ENCODE results near the gene DENND5B. TPM values are rescaled to one million over a fixed set of nuclear protein-coding genes. Genes with fewer than 3 reads are reported as not detected.
"Not testable (repeated sequence)": the region's sequence is repeated elsewhere in the genome, so short reads cannot be mapped to it uniquely, and the experiment has no call there.

Gene DENND5B
- total and polyA plus RNA-seq, 11 donors, result 8.2 to 58.9 (median 44.0) TPM

DNA sequence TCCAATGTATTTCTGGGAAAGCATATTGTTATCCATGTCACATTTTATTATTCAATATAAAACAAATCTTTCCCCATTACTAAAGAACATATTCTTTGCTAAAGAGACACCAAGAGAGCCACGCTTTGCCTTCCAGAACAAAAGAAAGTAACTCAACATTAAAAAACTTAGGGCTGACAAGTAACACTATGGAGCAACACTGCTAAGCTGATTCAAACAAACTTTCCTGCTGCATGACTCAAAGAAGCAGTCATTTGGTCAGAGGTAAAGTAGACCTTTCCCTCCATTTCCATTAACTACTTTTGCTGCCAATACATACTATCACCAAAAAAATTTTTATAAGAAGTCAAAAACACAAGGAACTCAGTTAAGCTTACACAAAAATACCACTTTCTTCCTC, 83.0 kb downstream of the DENND5B start:
- no peak for ATAC-seq
- 96 to 100% (median 98%) methylated on average over 1 of the region's 1 CpG for WGBS, 4 donors

GRCh38 chr12:31506515-31507306, 84.2 kb downstream of the DENND5B start:
- intact Hi-C loops (cut with DNase I), result no loop called here
- Histone ChIP-seq H3K4me1 (peaks cover 0 to 24% (median 10%) of the 10 kb centered on the region in 12 donors), H3K4me3 (no peak overlapping the region), H3K27me3 (no peaks in the 10 kb centered on the region), H3K9me3 (peaks cover 0 to 15% (median 9%) of the 10 kb centered on the region in 12 donors), H3K27ac (no peak overlapping the region), H3K36me3 (no peaks in the 10 kb centered on the region)
- DNase-seq (no peak), ATAC-seq (peak in 1 of 4 donors; percentile 36)
- 73 to 81% (median 78%) methylated on average over 9 of the region's 9 CpGs for WGBS, 4 donors
- TF ChIP-seq CTCF (IDR thresholded peaks at IDR 0.05) (no peak), POLR2A (IDR thresholded peaks at IDR 0.05) (no peak)

More for the DNA sequence above, 83.0 kb downstream of the DENND5B start:
- H3K27me3 ChIP-seq, result no peaks in the 10 kb centered on the region
- H3K4me1 ChIP-seq, result peaks cover 0 to 24% (median 10%) of the 10 kb centered on the region in 12 donors
- no peak overlapping the region for H3K27ac ChIP-seq
- H3K36me3 ChIP-seq, result no peaks in the 10 kb centered on the region
- H3K4me3 ChIP-seq, result no peak overlapping the region
- H3K9me3 ChIP-seq, result peaks cover 0 to 15% (median 9%) of the 10 kb centered on the region in 12 donors
- intact Hi-C loops (cut with DNase I), result no loop called here
- TF ChIP-seq CTCF (IDR thresholded peaks at IDR 0.05), result no peak
- no peak for TF ChIP-seq POLR2A (IDR thresholded peaks at IDR 0.05)
- DNase-seq, result no peak

DNA sequence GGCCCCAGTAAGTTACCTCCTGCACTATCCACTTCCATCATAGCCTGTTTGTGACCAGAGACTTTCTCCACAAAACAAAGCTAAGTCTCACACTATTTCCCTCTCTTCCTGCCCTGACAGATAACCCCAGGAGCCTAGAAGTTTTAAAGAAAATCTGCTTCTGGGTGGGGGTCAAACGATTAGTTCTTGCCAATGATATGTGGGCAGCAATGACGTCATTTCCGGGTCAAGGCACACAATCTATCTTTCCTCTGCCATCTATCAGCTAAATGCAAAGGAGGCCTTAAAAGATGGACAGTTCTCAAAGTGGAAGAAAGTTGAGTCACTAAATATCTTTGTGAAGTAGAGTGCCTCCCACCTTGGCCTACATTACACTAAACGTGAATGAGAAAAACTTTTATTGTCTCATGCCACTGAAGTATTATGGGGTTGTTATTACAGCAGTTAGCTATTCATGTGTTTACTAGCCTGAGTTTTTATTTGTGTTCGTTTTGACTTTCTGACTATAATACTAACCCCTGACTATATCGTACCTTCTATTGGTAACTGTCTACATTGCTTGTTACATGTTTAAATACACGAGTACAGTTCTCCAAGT, 86.2 kb downstream of the DENND5B start:
- intact Hi-C loops (cut with DNase I), result loop anchor here in 1 of 10 donors (5.0 kb wide), 1 partner anchor 33 kb away; no protein-coding TSS in a partner anchor
- 83 to 92% (median 92%) methylated on average over 7 of the region's 7 CpGs for WGBS, 4 donors

GRCh38 chr12:31501014-31501413, 89.9 kb downstream of the DENND5B start:
- ATAC-seq, DNase-seq, H3K27ac ChIP-seq, H3K36me3 ChIP-seq, H3K27me3 ChIP-seq, H3K4me3 ChIP-seq: not testable (repeated sequence)
- Histone ChIP-seq H3K9me3 (peaks cover 0 to 15% (median 9%) of the 10 kb centered on the region in 12 donors), H3K4me1 (peaks cover 0 to 26% (median 8%) of the 10 kb centered on the region in 12 donors)
- intact Hi-C loops (cut with DNase I), result loop anchor here in 1 of 10 donors (5.0 kb wide), 1 partner anchor 36 kb away; no protein-coding TSS in a partner anchor
- 95 to 98% (median 96%) methylated on average over 3 of the region's 3 CpGs for WGBS, 4 donors

More for the DNA sequence above, 86.2 kb downstream of the DENND5B start:
- Histone ChIP-seq H3K4me1 (peaks cover 0 to 18% (median 5%) of the 10 kb centered on the region in 12 donors), H3K27ac (no peak overlapping the region), H3K27me3 (no peaks in the 10 kb centered on the region), H3K9me3 (peaks cover 0 to 15% (median 9%) of the 10 kb centered on the region in 12 donors), H3K36me3 (no peaks in the 10 kb centered on the region), H3K4me3 (no peak overlapping the region)
- DNase-seq, result no peak
- no peak for ATAC-seq
- TF ChIP-seq CTCF (IDR thresholded peaks at IDR 0.05) (no peak), POLR2A (IDR thresholded peaks at IDR 0.05) (no peak)

Data from heart left ventricle (tissue), 16 donors.